Parathyroid adenoma (tissue), 2 donors: ENCODE measurements around the gene POFUT2.

Experiments
- H2AFZ ChIP-seq: fragments of 300-600 bp; sonication (generic); one replicate; pipeline ENCODE4 v1.7.0; 2017; ENCODE audit warnings: antibody characterized with exemption, mild to moderate bottlenecking
- H3K27ac ChIP-seq: fragments of 300-600 bp; sonication (generic); one replicate; pipeline ENCODE4 v1.7.0; 2017
- H3K27me3 ChIP-seq: fragments of 300-600 bp; sonication (generic); one replicate; pipeline ENCODE4 v1.7.0; 2017; ENCODE audit warnings: low read length; ENCODE audit not compliant: control insufficient read depth, insufficient read depth
- H3K36me3 ChIP-seq: fragments of 300-600 bp; sonication (generic); one replicate; pipeline ENCODE4 v1.7.0; 2017; ENCODE audit warnings: low read length; ENCODE audit not compliant: control insufficient read depth, insufficient read depth
- H3K4me1 ChIP-seq: fragments of 300-600 bp; sonication (generic); one replicate; pipeline ENCODE4 v1.7.0; 2017; ENCODE audit warnings: control low read depth
- H3K4me2 ChIP-seq: fragments of 300-600 bp; sonication (generic); one replicate; pipeline ENCODE4 v1.7.0; 2017; ENCODE audit warnings: low read length
- H3K4me3 ChIP-seq: fragments of 300-600 bp; sonication (generic); one replicate; pipeline ENCODE4 v1.7.0; 2017; ENCODE audit warnings: low read depth, low read length
- H3K79me2 ChIP-seq: fragments of 300-600 bp; sonication (generic); one replicate; pipeline ENCODE4 v1.7.0; 2017; ENCODE audit warnings: control low read depth
- H3K9ac ChIP-seq: fragments of 300-600 bp; sonication (generic); one replicate; pipeline ENCODE4 v1.7.0; 2017; ENCODE audit warnings: mild to moderate bottlenecking
- H3K9me3 ChIP-seq: fragments of 300-600 bp; sonication (generic); one replicate; pipeline ENCODE4 v1.7.0; 2017; ENCODE audit warnings: low read length; ENCODE audit not compliant: control insufficient read depth
- CTCF ChIP-seq: fragments of 300-600 bp; sonication (generic); IDR thresholded peaks from one replicate; pipeline ENCODE4 v1.7.0; 2017; ENCODE audit warnings: antibody characterized with exemption, mild to moderate bottlenecking
- donor health status: primary hyperparathyroidism.

Gene POFUT2

DNA sequence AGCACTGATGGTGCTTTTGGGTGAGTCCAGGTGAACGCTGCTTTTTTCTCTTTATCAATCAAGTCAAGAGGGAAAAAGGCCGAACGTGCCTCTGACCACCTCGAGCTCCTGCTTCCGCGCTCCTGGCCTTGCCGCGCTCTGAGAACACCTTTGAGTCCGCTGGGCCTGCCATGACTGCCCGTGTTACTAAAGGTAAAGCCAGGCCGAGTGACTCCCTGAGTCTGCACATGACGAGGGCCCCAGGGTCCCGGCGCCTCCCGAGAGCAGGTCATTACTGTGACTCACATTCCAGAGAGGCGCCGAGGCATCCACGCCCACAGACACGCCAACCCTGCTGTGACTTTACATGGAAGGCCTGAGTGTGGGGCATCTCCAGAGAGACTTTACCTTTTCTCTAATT, 11.1 kb downstream of the POFUT2 start:
- Histone ChIP-seq H3K4me1 (no peaks in the 10 kb centered on the region), H3K27ac (no peak overlapping the region), H3K36me3 (no peaks in the 10 kb centered on the region), H3K9ac (no peak overlapping the region), H2AFZ (no peak overlapping the region), H3K4me3 (no peak overlapping the region), H3K27me3 (no peaks in the 10 kb centered on the region), H3K4me2 (no peak overlapping the region), H3K9me3 (no peaks in the 10 kb centered on the region), H3K79me2 (peaks cover 2% of the 10 kb centered on the region)
- TF ChIP-seq CTCF = no peak

DNA sequence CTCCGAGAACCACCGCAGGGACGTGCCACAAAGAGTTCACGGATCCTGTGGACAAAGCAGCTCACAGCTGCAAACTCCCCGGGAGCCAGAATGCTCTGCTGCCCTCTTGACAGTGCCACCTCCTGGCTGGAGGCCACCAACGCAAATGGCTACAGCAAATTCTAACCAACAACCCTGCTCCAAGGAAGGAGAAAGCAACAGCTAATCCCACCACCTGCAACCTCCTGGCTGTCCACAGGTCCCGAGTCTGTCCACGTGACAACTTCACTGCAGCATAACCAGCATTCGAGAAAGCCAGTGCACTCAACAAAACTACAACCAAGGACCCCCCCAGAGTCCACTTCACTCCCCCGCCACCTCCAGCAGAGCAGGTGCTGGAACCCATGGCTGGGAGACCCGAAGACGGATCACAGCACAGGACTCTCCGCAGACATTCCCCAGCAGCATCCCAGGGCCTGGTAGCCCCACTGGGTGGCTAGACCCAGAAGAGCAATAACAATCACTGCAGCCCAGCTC, 17.3 kb downstream of the POFUT2 start:
- H3K9me3 ChIP-seq = no peaks in the 10 kb centered on the region
- no peak overlapping the region for H3K9ac ChIP-seq
- H3K79me2 ChIP-seq = peaks cover 2% of the 10 kb centered on the region
- TF ChIP-seq CTCF = no peak
- no peaks in the 10 kb centered on the region for H3K27me3 ChIP-seq
- H3K4me3 ChIP-seq = no peak overlapping the region
- H2AFZ ChIP-seq = no peak overlapping the region
- H3K4me1 ChIP-seq = no peaks in the 10 kb centered on the region
- no peaks in the 10 kb centered on the region for H3K36me3 ChIP-seq
- no peak overlapping the region for H3K4me2 ChIP-seq
- H3K27ac ChIP-seq = no peak overlapping the region

DNA sequence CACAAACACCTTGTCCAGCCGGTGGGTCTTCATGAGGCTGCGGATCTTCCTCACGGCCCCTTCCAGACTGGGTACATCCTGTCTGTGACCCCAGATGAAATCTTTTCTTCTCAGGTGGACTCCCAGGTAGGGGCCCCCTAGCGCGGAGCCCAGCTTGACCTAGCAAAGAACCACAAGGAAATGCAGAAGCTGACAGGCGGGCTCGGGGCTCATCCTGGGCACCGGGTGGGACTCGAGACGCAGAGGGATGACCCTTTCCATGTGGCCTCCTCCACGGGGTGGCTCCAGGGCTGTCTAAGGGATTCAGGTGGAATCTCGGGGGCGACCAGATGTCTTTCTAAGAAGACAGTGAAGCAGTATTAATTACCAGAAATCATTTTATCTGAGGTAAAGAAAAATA, 17.8 kb downstream of the POFUT2 start:
- Histone ChIP-seq H3K36me3 (no peaks in the 10 kb centered on the region), H3K27me3 (no peaks in the 10 kb centered on the region), H3K4me1 (no peaks in the 10 kb centered on the region), H2AFZ (no peak overlapping the region), H3K27ac (no peak overlapping the region), H3K9me3 (no peaks in the 10 kb centered on the region), H3K79me2 (peaks cover 2% of the 10 kb centered on the region), H3K4me3 (no peak overlapping the region), H3K4me2 (no peak overlapping the region), H3K9ac (no peak overlapping the region)
- no peak for TF ChIP-seq CTCF

DNA sequence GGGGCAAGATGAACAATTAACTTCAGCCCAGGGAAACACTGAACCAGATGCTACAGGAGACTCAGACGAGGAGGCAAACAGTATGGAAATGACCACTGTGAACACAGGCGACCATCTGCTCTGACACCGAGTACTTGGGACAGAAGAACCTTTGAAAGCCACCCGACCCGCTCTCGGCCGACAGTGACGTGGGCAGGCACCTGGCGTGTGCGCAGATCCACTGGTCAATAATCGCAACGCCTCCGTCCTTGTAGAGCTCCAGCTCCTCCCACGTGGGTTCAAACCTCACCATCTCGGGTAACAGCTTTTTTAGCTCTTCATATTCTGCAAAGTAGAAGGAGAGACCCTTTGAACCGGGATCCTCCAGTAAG, 20.3 kb downstream of the POFUT2 start:
- Histone ChIP-seq H3K27me3 (no peaks in the 10 kb centered on the region), H2AFZ (no peak overlapping the region), H3K4me3 (no peak overlapping the region), H3K4me2 (no peak overlapping the region), H3K9ac (no peak overlapping the region), H3K79me2 (peaks cover under 1% of the 10 kb centered on the region), H3K9me3 (no peaks in the 10 kb centered on the region), H3K27ac (no peak overlapping the region), H3K4me1 (no peaks in the 10 kb centered on the region), H3K36me3 (no peaks in the 10 kb centered on the region)
- TF ChIP-seq CTCF = no peak

- Histone ChIP-seq H3K79me2 (no peaks in the 10 kb centered on the region), H3K27me3 (no peaks in the 10 kb centered on the region), H3K27ac (no peak overlapping the region), H2AFZ (no peak overlapping the region), H3K36me3 (no peaks in the 10 kb centered on the region), H3K4me2 (no peak overlapping the region), H3K4me3 (no peak overlapping the region), H3K9me3 (no peaks in the 10 kb centered on the region), H3K4me1 (no peaks in the 10 kb centered on the region), H3K9ac (no peak overlapping the region)
- no peak for TF ChIP-seq CTCF
Measured at GRCh38 chr21:45266518-45267389, 20.9 kb downstream of the POFUT2 start.
